Measurements from ENCODE around the gene GJB6. TPM values are rescaled to one million over a fixed set of nuclear protein-coding genes. Genes with fewer than 3 reads are reported as not detected.

Gene GJB6
- total and polyA plus RNA-seq, 2 of the 4 experiments (the other 2 are of a cell fraction) = not detected

DNA sequence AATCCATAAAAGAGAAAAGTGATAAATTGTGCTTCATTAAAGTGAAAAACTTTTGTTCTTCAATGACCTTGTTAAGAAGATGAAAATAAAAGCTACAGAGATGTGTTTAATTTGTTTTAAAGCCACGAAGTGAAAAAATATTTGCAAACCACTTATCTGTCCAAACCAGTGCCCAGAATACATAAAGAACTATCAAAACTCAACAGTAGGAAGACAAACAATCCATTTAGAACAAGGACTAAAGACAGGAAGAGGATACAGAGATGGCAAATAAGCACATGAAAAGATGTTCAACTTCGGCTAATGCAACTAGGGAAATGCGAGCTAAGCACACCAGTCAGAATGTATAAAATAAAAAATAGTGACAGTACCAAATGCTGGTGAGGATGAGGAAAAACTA is 15.0 kb downstream of the GJB6 start:
- no peak for TF ChIP-seq MXI1 (IDR thresholded peaks at IDR 0.05; ENCODE audit: borderline replicate concordance, low read depth, low read length)
- no peak for TF ChIP-seq POLR2A (IDR thresholded peaks at IDR 0.05; ENCODE audit: low read depth, low read length)
- no peak for TF ChIP-seq RCOR1 (IDR thresholded peaks at IDR 0.05; ENCODE audit: insufficient replicate concordance, low read length)
- TF ChIP-seq, protein P1, sequence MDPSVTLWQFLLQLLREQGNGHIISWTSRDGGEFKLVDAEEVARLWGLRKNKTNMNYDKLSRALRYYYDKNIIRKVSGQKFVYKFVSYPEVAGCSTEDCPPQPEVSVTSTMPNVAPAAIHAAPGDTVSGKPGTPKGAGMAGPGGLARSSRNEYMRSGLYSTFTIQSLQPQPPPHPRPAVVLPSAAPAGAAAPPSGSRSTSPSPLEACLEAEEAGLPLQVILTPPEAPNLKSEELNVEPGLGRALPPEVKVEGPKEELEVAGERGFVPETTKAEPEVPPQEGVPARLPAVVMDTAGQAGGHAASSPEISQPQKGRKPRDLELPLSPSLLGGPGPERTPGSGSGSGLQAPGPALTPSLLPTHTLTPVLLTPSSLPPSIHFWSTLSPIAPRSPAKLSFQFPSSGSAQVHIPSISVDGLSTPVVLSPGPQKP (IDR thresholded peaks at IDR 0.05; ENCODE audit: borderline replicate concordance, low read depth, low read length) = no peak
- TF ChIP-seq CEBPB (IDR thresholded peaks at IDR 0.05; ENCODE audit: low read depth, low read length) = no peak
- TF ChIP-seq, protein P2, sequence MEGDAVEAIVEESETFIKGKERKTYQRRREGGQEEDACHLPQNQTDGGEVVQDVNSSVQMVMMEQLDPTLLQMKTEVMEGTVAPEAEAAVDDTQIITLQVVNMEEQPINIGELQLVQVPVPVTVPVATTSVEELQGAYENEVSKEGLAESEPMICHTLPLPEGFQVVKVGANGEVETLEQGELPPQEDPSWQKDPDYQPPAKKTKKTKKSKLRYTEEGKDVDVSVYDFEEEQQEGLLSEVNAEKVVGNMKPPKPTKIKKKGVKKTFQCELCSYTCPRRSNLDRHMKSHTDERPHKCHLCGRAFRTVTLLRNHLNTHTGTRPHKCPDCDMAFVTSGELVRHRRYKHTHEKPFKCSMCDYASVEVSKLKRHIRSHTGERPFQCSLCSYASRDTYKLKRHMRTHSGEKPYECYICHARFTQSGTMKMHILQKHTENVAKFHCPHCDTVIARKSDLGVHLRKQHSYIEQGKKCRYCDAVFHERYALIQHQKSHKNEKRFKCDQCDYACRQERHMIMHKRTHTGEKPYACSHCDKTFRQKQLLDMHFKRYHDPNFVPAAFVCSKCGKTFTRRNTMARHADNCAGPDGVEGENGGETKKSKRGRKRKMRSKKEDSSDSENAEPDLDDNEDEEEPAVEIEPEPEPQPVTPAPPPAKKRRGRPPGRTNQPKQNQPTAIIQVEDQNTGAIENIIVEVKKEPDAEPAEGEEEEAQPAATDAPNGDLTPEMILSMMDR (conservative IDR thresholded peaks at IDR 0.05; ENCODE audit: low read depth, low read length) = no peak
- no peak for TF ChIP-seq RAD21 (IDR thresholded peaks at IDR 0.05; ENCODE audit: low read length)
- no peak for TF ChIP-seq BHLHE40 (IDR thresholded peaks at IDR 0.05; ENCODE audit: low read depth, low read length)
- TF ChIP-seq FOS (IDR thresholded peaks at IDR 0.05; ENCODE audit: low read depth, low read length) = no peak
- TF ChIP-seq RFX5 (IDR thresholded peaks at IDR 0.05; ENCODE audit: low read depth, low read length) = no peak
- no peak for TF ChIP-seq CHD1 (IDR thresholded peaks at IDR 0.05; ENCODE audit: low read depth, low read length)
- no peak for TF ChIP-seq USF2 (IDR thresholded peaks at IDR 0.05; ENCODE audit: low read depth, low read length)
- TF ChIP-seq SMC3 (IDR thresholded peaks at IDR 0.05; ENCODE audit: low read depth, low read length) = no peak
- TF ChIP-seq NFE2L2 (IDR thresholded peaks at IDR 0.05; ENCODE audit: low read depth, low read length) = no peak
- no peak for TF ChIP-seq MAZ (IDR thresholded peaks at IDR 0.05; ENCODE audit: borderline replicate concordance, low read depth, low read length)
- TF ChIP-seq MAFK (IDR thresholded peaks at IDR 0.05; ENCODE audit: low read depth, low read length) = no peak
- no peak overlapping the region for H2AK5ac ChIP-seq (ENCODE audit: low read depth, low read length)
- H3K27me3 ChIP-seq (ENCODE audit: control insufficient read depth, insufficient read depth, low read length) = peaks cover 27% of the 10 kb centered on the region
- no peak overlapping the region for H3K14ac ChIP-seq (replicated peaks; ENCODE audit: low read depth, low read length)
- no peak for DNase-seq
- no peak overlapping the region for H3K9ac ChIP-seq (ENCODE audit: low read depth, low read length)
- H3K27ac ChIP-seq (ENCODE audit: insufficient read depth, low read length) = no peak overlapping the region
- H3K9me3 ChIP-seq (ENCODE audit: control insufficient read depth, insufficient read depth, low read length) = no peaks in the 10 kb centered on the region
- intact Hi-C loops (cut with micrococcal nuclease) = no loop called here
- no peak overlapping the region for H2AK9ac ChIP-seq (replicated peaks; ENCODE audit: low read depth, low read length, poor library complexity)
- H4K20me1 ChIP-seq (ENCODE audit: insufficient read depth, low read length) = no peaks in the 10 kb centered on the region
- no peaks in the 10 kb centered on the region for H3K4me1 ChIP-seq (ENCODE audit: control insufficient read depth, insufficient read depth, low read length)
- ChIA-PET CTCF (interaction anchor here (0.7 kb wide), 1 partner anchor 12 kb away, joined by 6 read pairs; no protein-coding TSS in a partner anchor), POLR2A (ENCODE audit: unreplicated experiment) (no interaction called here)
- no peak overlapping the region for H3K56ac ChIP-seq (ENCODE audit: extremely low read depth, insufficient read depth, low read length)
- no TSS peak for BruUV-seq (replicated peaks)
- no peak overlapping the region for H2BK5ac ChIP-seq (ENCODE audit: low read depth, low read length, poor library complexity, severe bottlenecking)
- no peak for ATAC-seq (ENCODE audit: low read depth)
- H2BK15ac ChIP-seq (ENCODE audit: low read depth, low read length) = no peak overlapping the region
- in situ Hi-C loops (cut with MboI; ENCODE audit: low sequenced_read_pairs) = no loop called here
- no peak overlapping the region for H4K91ac ChIP-seq (ENCODE audit: insufficient read depth, low read depth, low read length)
- H3K79me1 ChIP-seq (ENCODE audit: low read depth in 1 of 2, low read length in 2 of 2) = no peaks in the 10 kb centered on the region
- no peak overlapping the region for H4K8ac ChIP-seq (ENCODE audit: low read depth in 2 of 2, low read length in 2 of 2)
- H3K23ac ChIP-seq (ENCODE audit: low read depth, low read length) = no peak overlapping the region
- H3K36me3 ChIP-seq (ENCODE audit: control insufficient read depth, insufficient read depth, low read length) = no peaks in the 10 kb centered on the region
- H3K4ac ChIP-seq (ENCODE audit: low read depth, low read length) = no peak overlapping the region
- no peak overlapping the region for H2BK20ac ChIP-seq (ENCODE audit: low read depth, low read length)
- H4K5ac ChIP-seq (ENCODE audit: low read depth, low read length) = no peak overlapping the region
- no CpG with 5 or more reads among the region's 3 CpGs for WGBS, 2 experiments (ENCODE audit: extremely low coverage in 2 of 2, insufficient read length in 1 of 2)
- no peaks in the 10 kb centered on the region for H3K9me1 ChIP-seq (ENCODE audit: insufficient read depth, low read length)
- no peak overlapping the region for H2BK120ac ChIP-seq (ENCODE audit: low read depth, low read length)
- H3K4me2 ChIP-seq (ENCODE audit: low read depth, low read length) = no peak overlapping the region
- H2AFZ ChIP-seq (replicated peaks; ENCODE audit: low read length, poor library complexity) = no peak overlapping the region
- dilution Hi-C loops (cut with HindIII; ENCODE audit: low sequenced_read_pairs, unreplicated experiment) = no loop called here
- no peak overlapping the region for H3K4me3 ChIP-seq (ENCODE audit: insufficient read depth, low read depth, low read length)
- H3K18ac ChIP-seq (ENCODE audit: low read depth, low read length) = no peak overlapping the region

Measured in IMR-90 (cell line).